ENCODE results near the gene IFT122.

IFT122 gene

GRCh38 chr3:129428376-129429079 is 11.5 kb upstream of the IFT122 start, which contains the start of gene EFCAB12:
TSS of gene EFCAB12 (minus strand) at chr3:129428636. CDS start at chr3:129428488, 148 bp downstream.
- Histone ChIP-seq H3K9me3 (ENCODE audit: severe bottlenecking) (no peaks in the 10 kb centered on the region), H3K27me3 (ENCODE audit: insufficient read depth, poor library complexity, severe bottlenecking) (no peaks in the 10 kb centered on the region), H3K27ac (ENCODE audit: poor library complexity, severe bottlenecking) (no peak within 1 kb of the TSS), H3K36me3 (ENCODE audit: low read depth) (peaks cover 28% of the 10 kb centered on the region), H3K4me1 (ENCODE audit: insufficient read depth, poor library complexity, severe bottlenecking) (no peaks in the 10 kb centered on the region), H3K4me3 (ENCODE audit: severe bottlenecking) (peak within 1 kb of the TSS; percentile 30)
- no peak for TF ChIP-seq CTCF (IDR thresholded peaks at IDR 0.05; ENCODE audit: poor library complexity, severe bottlenecking)
- DNase-seq (ENCODE audit: low spot score), result peak; percentile 91
- peak; percentile 98 for ATAC-seq (ENCODE audit: low read depth)

GRCh38 chr3:129429080-129429451 is 11.0 kb upstream of the IFT122 start:
- no peak overlapping the region for H3K4me3 ChIP-seq (ENCODE audit: severe bottlenecking)
- peaks cover 34% of the 10 kb centered on the region for H3K36me3 ChIP-seq (ENCODE audit: low read depth)
- TF ChIP-seq CTCF (IDR thresholded peaks at IDR 0.05; ENCODE audit: poor library complexity, severe bottlenecking), result no peak
- ATAC-seq (ENCODE audit: low read depth) (no peak), DNase-seq (ENCODE audit: low spot score) (no peak)
- H3K27ac ChIP-seq (ENCODE audit: poor library complexity, severe bottlenecking), result no peak overlapping the region
- no peaks in the 10 kb centered on the region for H3K27me3 ChIP-seq (ENCODE audit: insufficient read depth, poor library complexity, severe bottlenecking)
- H3K4me1 ChIP-seq (ENCODE audit: insufficient read depth, poor library complexity, severe bottlenecking), result no peaks in the 10 kb centered on the region
- H3K9me3 ChIP-seq (ENCODE audit: severe bottlenecking), result no peaks in the 10 kb centered on the region

GRCh38 chr3:129429602-129430001 is 10.4 kb upstream of the IFT122 start:
- no peaks in the 10 kb centered on the region for H3K27me3 ChIP-seq (ENCODE audit: insufficient read depth, poor library complexity, severe bottlenecking)
- H3K4me1 ChIP-seq (ENCODE audit: insufficient read depth, poor library complexity, severe bottlenecking), result no peaks in the 10 kb centered on the region
- H3K9me3 ChIP-seq (ENCODE audit: severe bottlenecking), result no peaks in the 10 kb centered on the region
- peaks cover 39% of the 10 kb centered on the region for H3K36me3 ChIP-seq (ENCODE audit: low read depth)
- H3K4me3 ChIP-seq (ENCODE audit: severe bottlenecking), result no peak overlapping the region
- no peak for ATAC-seq (ENCODE audit: low read depth)
- TF ChIP-seq CTCF (IDR thresholded peaks at IDR 0.05; ENCODE audit: poor library complexity, severe bottlenecking), result no peak
- no peak overlapping the region for H3K27ac ChIP-seq (ENCODE audit: poor library complexity, severe bottlenecking)
- DNase-seq (ENCODE audit: low spot score), result no peak

GRCh38 chr3:129432036-129432435 is 8.0 kb upstream of the IFT122 start:
- TF ChIP-seq CTCF (IDR thresholded peaks at IDR 0.05; ENCODE audit: poor library complexity, severe bottlenecking), result no peak
- Histone ChIP-seq H3K4me3 (ENCODE audit: severe bottlenecking) (no peak overlapping the region), H3K4me1 (ENCODE audit: insufficient read depth, poor library complexity, severe bottlenecking) (no peaks in the 10 kb centered on the region), H3K27ac (ENCODE audit: poor library complexity, severe bottlenecking) (no peak overlapping the region), H3K9me3 (ENCODE audit: severe bottlenecking) (no peaks in the 10 kb centered on the region), H3K36me3 (ENCODE audit: low read depth) (peaks cover 63% of the 10 kb centered on the region), H3K27me3 (ENCODE audit: insufficient read depth, poor library complexity, severe bottlenecking) (no peaks in the 10 kb centered on the region)
- DNase-seq (ENCODE audit: low spot score), result no peak
- ATAC-seq (ENCODE audit: low read depth), result no peak

- no peak overlapping the region for H3K4me3 ChIP-seq (ENCODE audit: severe bottlenecking)
- H3K4me1 ChIP-seq (ENCODE audit: insufficient read depth, poor library complexity, severe bottlenecking), result no peaks in the 10 kb centered on the region
- no peak overlapping the region for H3K27ac ChIP-seq (ENCODE audit: poor library complexity, severe bottlenecking)
- peaks cover 70% of the 10 kb centered on the region for H3K36me3 ChIP-seq (ENCODE audit: low read depth)
- H3K27me3 ChIP-seq (ENCODE audit: insufficient read depth, poor library complexity, severe bottlenecking), result no peaks in the 10 kb centered on the region
- ATAC-seq (ENCODE audit: low read depth) (no peak), DNase-seq (ENCODE audit: low spot score) (no peak)
- TF ChIP-seq CTCF (IDR thresholded peaks at IDR 0.05; ENCODE audit: poor library complexity, severe bottlenecking), result no peak
- no peaks in the 10 kb centered on the region for H3K9me3 ChIP-seq (ENCODE audit: severe bottlenecking)
Measured at GRCh38 chr3:129432671-129433070, 7.4 kb upstream of the IFT122 start.

Data from RWPE2 (cell line).